ENCODE results near the gene IL18BP. TPM values are rescaled to one million over a fixed set of nuclear protein-coding genes. Genes with fewer than 3 reads are reported as not detected.
A peak's percentile ranks its signal among the peaks of the same experiment; 100 is the strongest.

IL18BP gene
- total RNA-seq, 1 donor from 2014 or later = 15.7 TPM

DNA sequence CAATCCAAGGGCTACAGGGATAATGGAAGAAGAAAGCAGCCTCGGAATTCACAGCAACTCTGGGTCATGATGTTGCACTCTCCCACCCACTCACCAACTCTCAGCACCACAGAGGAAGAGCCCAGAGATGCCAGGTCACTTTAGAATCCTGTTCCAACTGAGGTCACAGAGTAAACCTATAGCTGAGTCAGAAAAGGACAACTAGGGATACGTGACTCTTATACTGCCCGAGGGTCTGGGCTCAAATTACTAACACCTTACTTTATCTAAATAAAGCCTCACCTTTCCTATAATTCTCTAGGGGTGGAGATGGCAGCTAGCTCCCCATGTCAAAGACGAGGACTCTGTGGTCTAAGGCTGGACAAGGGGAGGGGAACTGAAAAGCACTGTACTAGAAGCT is 24.6 kb downstream of the IL18BP start:
- TF ChIP-seq, protein P1, sequence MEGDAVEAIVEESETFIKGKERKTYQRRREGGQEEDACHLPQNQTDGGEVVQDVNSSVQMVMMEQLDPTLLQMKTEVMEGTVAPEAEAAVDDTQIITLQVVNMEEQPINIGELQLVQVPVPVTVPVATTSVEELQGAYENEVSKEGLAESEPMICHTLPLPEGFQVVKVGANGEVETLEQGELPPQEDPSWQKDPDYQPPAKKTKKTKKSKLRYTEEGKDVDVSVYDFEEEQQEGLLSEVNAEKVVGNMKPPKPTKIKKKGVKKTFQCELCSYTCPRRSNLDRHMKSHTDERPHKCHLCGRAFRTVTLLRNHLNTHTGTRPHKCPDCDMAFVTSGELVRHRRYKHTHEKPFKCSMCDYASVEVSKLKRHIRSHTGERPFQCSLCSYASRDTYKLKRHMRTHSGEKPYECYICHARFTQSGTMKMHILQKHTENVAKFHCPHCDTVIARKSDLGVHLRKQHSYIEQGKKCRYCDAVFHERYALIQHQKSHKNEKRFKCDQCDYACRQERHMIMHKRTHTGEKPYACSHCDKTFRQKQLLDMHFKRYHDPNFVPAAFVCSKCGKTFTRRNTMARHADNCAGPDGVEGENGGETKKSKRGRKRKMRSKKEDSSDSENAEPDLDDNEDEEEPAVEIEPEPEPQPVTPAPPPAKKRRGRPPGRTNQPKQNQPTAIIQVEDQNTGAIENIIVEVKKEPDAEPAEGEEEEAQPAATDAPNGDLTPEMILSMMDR (conservative IDR thresholded peaks at IDR 0.05) = no peak
- DNase-seq (ENCODE audit: extremely low spot score, unreplicated experiment) = no peak
- Mint-ChIP-seq H3K27me3 (no peaks in the 10 kb centered on the region), H3K27ac (no peak overlapping the region), H3K4me3 (no peak overlapping the region), H3K36me3 (peaks cover 17% of the 10 kb centered on the region), H3K4me1 (ENCODE audit: unreplicated experiment) (peaks cover 11% of the 10 kb centered on the region), H3K9me3 (no peaks in the 10 kb centered on the region)

DNA sequence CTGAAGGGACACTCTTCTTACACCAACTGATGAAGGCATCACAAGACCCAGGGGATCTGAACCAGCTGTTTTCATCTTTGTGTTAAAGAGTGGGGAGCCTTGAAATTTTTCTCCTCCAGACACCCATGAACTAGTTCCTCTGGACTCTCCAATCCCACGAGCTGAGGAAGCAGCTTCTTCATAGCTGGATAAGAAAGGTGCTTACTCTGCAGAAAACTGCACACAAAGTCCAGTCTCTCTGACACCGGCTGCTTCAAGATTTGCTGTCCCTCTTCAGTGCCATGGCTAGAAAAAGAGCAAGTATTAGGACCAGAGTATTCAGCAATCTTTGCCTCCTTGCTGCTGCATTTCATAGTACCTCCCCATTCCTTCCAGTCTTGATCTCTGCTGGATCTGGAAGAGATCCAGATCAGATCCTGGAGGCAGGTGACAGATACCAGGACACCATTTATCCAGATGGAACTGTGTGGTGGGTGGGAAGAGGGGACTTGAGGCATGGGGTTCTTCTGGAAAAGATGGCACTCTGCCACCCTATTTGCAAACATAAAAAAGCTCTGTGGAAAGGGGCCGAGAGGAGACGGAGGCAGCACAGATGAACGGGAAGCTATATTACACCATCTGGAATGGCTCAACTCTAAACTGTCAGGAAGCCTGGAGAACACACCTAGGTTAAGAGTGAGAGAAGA is 25.5 kb downstream of the IL18BP start:
- H3K4me3 Mint-ChIP-seq = no peak overlapping the region
- no peak for DNase-seq (ENCODE audit: extremely low spot score, unreplicated experiment)
- H3K27ac Mint-ChIP-seq = peak overlapping the region; percentile 76
- TF ChIP-seq, protein P1 (conservative IDR thresholded peaks at IDR 0.05) = no peak
- H3K36me3 Mint-ChIP-seq = peaks cover 15% of the 10 kb centered on the region
- peaks cover 11% of the 10 kb centered on the region for H3K4me1 Mint-ChIP-seq (ENCODE audit: unreplicated experiment)
- no peaks in the 10 kb centered on the region for H3K9me3 Mint-ChIP-seq
- no peaks in the 10 kb centered on the region for H3K27me3 Mint-ChIP-seq

DNA sequence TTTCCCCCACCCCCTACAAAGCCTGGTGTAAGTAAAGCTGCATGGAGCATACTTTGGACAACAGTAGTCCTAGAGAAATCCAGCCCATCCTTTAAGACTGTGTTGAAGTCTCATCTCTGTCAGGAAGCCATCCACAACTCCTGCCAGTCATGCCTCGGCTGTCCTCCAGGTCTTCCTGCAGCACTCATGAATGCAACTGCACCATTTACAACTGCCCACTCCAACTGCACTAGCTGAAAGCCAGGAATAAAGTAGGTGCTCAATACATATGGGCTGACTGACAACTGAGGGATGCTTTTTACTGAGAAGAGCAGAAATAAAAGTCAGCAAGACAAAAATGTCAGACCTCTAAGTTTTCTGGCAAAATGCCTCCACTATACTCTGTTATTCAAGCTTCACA is 27.4 kb downstream of the IL18BP start:
- TF ChIP-seq, protein P1 (conservative IDR thresholded peaks at IDR 0.05) = no peak
- DNase-seq (ENCODE audit: extremely low spot score, unreplicated experiment) = no peak
- Mint-ChIP-seq H3K4me1 (ENCODE audit: unreplicated experiment) (peaks cover 11% of the 10 kb centered on the region), H3K27ac (peak overlapping the region; percentile 65), H3K9me3 (no peaks in the 10 kb centered on the region), H3K27me3 (no peaks in the 10 kb centered on the region), H3K36me3 (peaks cover 15% of the 10 kb centered on the region), H3K4me3 (no peak overlapping the region)

DNA sequence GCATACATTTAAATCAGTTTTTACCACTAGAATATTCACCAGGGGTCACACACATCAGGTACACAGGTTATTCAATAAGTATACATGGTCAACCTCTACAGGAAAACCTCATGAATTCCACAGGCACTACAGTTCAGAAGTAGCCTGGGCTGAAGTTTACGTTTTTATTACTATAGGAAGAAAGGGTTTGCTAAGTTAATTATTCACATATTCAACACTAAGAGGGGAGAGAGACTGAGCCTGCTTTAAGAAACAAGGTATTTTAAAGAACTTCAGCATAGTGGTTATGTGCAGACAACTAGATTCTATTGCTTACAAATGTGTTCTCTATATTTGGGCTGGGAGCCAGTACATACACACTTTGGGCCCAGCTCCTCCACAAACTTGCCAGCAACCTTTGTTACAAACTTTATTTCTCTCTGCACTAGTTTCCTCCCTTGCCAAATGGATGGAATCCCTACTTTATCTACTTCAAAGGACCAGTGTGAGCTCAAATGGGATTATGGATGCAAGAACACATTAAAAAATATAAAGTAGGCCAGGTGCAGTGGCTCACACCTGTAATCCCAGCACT is 31.9 kb downstream of the IL18BP start:
- DNase-seq (ENCODE audit: extremely low spot score, unreplicated experiment) = no peak
- peaks cover 5% of the 10 kb centered on the region for H3K4me1 Mint-ChIP-seq (ENCODE audit: unreplicated experiment)
- no peaks in the 10 kb centered on the region for H3K9me3 Mint-ChIP-seq
- no peak overlapping the region for H3K4me3 Mint-ChIP-seq
- TF ChIP-seq, protein P1 (conservative IDR thresholded peaks at IDR 0.05) = no peak
- no peak overlapping the region for H3K27ac Mint-ChIP-seq
- peaks cover 7% of the 10 kb centered on the region for H3K36me3 Mint-ChIP-seq
- no peaks in the 10 kb centered on the region for H3K27me3 Mint-ChIP-seq

DNA sequence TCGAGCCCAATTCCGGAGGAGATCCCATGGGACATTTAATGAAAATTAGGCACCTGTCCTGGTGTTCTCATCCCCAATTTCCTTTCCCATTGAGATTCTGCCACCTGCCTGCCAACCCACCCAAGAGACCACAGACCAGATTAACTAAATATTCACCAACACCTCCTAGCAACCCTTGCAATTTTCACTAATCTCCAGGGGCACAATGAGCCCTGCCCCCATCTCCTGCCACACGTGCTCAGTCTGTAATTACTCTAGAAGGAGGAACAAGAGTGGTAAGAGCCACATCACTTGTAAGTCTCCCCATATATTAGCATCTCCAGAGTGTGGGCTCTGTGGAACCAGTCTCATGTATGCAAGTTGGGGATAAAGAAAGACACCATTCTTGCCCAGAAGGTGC is 38.0 kb downstream of the IL18BP start:
- H3K4me1 Mint-ChIP-seq (ENCODE audit: unreplicated experiment) = peaks cover 1% of the 10 kb centered on the region
- no peak overlapping the region for H3K4me3 Mint-ChIP-seq
- no peaks in the 10 kb centered on the region for H3K9me3 Mint-ChIP-seq
- peaks cover 7% of the 10 kb centered on the region for H3K36me3 Mint-ChIP-seq
- DNase-seq (ENCODE audit: extremely low spot score, unreplicated experiment) = no peak
- no peak overlapping the region for H3K27ac Mint-ChIP-seq
- TF ChIP-seq, protein P1 (conservative IDR thresholded peaks at IDR 0.05) = no peak
- no peaks in the 10 kb centered on the region for H3K27me3 Mint-ChIP-seq
